Measurements from ENCODE around the gene YTHDF2.
"Not testable (repeated sequence)": the region's sequence is repeated elsewhere in the genome, so short reads cannot be mapped to it uniquely, and the experiment has no call there.

Gene YTHDF2

DNA sequence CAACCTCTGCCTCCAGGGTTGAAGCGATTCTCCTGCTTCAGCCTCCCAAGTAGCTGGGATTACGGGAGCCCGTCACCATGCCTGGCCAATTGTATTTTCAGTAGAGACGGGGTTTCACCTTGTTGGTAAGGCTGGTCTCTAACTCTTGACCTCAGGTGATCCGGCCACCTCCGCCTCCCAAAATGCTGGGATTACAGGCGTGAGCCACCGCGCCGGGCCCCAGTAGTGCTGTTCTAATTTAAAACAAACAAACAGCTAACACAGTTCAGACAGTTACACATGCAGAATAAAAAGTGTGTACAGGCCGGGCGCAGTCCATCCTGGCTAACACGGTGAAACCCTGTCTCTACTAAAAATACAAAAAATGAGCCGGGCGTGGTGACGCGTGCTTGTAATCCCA is 39.6 kb downstream of the YTHDF2 start:
- peaks cover 24% of the 10 kb centered on the region for H3K36me3 Mint-ChIP-seq (ENCODE audit: low read depth)
- no peaks in the 10 kb centered on the region for H3K9me3 Mint-ChIP-seq
- no peak overlapping the region for H3K27ac Mint-ChIP-seq
- peaks cover 10% of the 10 kb centered on the region for H3K4me1 Mint-ChIP-seq (ENCODE audit: low read depth)
- H3K4me3 Mint-ChIP-seq = no peak overlapping the region
- H3K27me3 Mint-ChIP-seq = no peaks in the 10 kb centered on the region
- no peak for DNase-seq

DNA sequence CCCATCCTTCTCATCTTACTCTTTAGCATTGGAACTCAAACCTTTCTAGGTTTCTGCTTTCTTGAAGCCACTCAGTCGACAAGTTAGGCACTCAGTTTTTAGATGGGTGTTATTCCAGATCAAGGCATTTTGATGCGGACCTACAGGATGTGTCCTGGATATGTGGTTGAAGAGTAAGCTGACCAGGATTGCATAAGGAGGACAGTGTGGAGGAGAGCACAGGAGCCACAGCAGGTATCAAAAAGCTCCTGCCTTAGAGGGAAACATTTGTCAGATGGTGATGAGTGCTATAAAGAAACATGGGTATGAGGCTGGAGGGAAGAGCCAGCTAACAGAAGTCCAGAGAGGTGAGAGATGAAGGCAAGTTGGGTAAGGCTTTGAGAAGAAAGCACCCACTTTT is 41.3 kb downstream of the YTHDF2 start:
- H3K4me3 Mint-ChIP-seq = no peak overlapping the region
- no peaks in the 10 kb centered on the region for H3K27me3 Mint-ChIP-seq
- no peak for DNase-seq
- no peak overlapping the region for H3K27ac Mint-ChIP-seq
- H3K9me3 Mint-ChIP-seq = no peaks in the 10 kb centered on the region
- H3K36me3 Mint-ChIP-seq (ENCODE audit: low read depth) = peaks cover 10% of the 10 kb centered on the region
- peaks cover 10% of the 10 kb centered on the region for H3K4me1 Mint-ChIP-seq (ENCODE audit: low read depth)

DNA sequence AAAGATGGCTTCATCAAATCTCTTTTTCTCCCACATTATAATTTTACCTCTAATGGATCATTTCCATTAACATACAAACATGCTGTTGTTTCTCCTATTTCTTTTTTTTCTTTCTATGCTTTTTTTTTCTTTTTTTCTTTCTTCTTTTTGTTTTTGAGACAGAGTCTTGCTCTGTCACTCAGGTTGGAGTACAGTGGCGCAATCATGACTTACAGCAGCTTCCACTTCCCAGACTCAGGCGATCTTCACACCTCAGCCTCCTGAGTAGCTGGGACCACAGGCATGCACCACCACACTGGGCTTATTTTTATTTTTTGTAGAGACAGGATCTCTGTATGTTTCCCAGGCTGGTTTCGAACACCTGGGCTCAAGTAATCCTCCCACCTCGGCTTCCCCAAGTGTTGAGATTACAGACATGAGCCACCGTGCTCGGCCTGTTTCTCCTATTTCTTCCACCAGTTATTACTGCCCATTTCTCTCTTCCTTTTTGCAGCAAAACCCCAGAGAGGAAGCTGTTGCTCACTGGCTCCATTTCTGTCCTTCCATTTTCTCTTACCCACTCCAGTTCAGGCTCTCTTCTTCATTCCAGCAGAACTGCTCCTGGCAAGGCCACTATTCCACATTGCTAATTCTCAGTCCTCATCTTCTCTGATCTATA is 43.1 kb downstream of the YTHDF2 start:
- H3K36me3 Mint-ChIP-seq (ENCODE audit: low read depth) = peaks cover 1% of the 10 kb centered on the region
- no peak for DNase-seq
- no peaks in the 10 kb centered on the region for H3K27me3 Mint-ChIP-seq
- peaks cover 8% of the 10 kb centered on the region for H3K4me1 Mint-ChIP-seq (ENCODE audit: low read depth)
- peak overlapping the region; percentile 9 for H3K27ac Mint-ChIP-seq
- H3K9me3 Mint-ChIP-seq = no peaks in the 10 kb centered on the region
- no peak overlapping the region for H3K4me3 Mint-ChIP-seq

DNA sequence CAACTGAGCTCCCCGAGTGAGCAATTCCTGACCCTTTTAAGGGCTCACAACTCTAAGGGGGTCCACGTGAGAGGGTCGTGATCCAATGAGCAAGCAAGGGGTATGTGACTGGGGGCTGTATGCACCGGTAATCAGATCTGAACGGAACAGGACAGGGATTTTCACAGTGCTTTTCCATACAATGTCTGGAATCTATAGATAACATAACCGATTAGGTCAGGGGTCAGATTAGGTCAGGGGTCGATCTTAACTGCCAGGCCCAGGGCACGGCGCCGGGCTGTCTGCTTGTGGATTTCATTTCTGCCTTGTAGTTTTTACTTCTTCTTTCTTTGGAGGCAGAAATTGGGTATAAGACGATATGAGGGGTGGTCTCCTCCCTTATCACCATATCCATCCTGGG is 44.6 kb downstream of the YTHDF2 start:
- Mint-ChIP-seq H3K4me1 (ENCODE audit: low read depth) (peaks cover 5% of the 10 kb centered on the region), H3K27me3 (peaks cover 2% of the 10 kb centered on the region), H3K9me3 (no peaks in the 10 kb centered on the region), H3K4me3 (no peak overlapping the region), H3K27ac (no peak overlapping the region), H3K36me3 (ENCODE audit: low read depth) (no peaks in the 10 kb centered on the region)
- DNase-seq = no peak

DNA sequence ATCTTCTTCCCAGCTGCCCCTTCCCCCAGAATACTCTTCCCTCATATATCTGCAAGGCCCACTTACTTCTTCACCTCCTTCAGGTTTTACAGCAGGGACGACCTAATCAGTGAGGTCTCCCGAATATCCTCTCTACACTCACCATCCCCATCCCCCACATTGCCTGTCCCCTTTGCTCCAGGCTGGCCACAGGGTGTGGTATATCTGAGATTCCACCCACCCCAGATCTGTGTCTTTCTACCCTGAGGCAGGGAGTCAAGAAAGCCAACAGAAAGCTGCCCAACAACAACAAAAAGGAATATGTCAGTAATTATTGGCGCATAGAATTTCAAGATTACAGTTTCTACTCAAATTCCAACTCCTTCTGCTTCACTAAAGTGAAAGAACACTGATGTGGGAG is 45.3 kb downstream of the YTHDF2 start:
- Mint-ChIP-seq H3K27me3 (peaks cover 2% of the 10 kb centered on the region), H3K4me1 (ENCODE audit: low read depth) (peaks cover 5% of the 10 kb centered on the region), H3K4me3 (no peak overlapping the region), H3K9me3 (no peaks in the 10 kb centered on the region), H3K36me3 (ENCODE audit: low read depth) (no peaks in the 10 kb centered on the region), H3K27ac (no peak overlapping the region)
- DNase-seq = no peak

DNA sequence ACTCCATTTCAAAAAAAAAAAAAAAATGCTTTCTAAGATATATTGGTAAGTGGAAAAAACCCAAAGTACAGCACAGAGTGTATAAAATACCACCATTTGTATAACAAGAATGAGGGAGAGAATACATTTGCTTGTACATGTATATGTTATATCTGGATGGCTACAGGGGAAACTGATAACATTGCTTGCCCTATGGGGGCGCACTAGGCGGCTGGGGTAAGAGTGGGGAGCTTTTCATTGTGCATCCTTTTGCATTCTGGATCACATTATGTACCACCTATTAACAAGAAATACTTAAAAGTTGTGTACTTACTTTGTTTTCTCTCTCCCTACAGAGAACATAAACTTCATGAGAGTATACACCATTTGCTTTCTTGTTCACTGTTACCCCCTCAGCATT is 46.6 kb downstream of the YTHDF2 start:
- no peak for DNase-seq
- Mint-ChIP-seq H3K4me1 (ENCODE audit: low read depth) (peaks cover 5% of the 10 kb centered on the region), H3K4me3 (no peak overlapping the region), H3K9me3 (no peaks in the 10 kb centered on the region), H3K27me3 (peaks cover 2% of the 10 kb centered on the region), H3K36me3 (ENCODE audit: low read depth) (no peaks in the 10 kb centered on the region), H3K27ac (no peak overlapping the region)

DNA sequence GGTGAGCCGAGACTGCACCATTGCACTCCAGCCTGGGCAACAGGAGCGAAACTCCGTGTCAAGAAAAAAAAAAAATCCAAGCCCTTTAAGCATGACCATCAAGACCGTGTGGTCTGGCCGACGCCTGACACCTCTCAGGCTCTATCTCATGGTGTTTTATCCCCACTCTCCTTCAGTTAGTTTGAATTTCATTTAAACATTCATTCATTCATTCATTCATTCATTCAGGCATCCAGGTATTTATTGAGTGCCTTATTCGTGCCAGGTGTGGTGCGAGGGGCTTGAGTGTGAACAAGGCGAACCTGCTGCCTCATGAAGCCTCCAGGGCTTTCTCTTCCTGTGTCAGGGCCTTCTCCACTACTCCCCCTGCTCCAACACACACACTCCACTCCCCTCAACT is 52.7 kb downstream of the YTHDF2 start:
- H3K27me3 Mint-ChIP-seq = peaks cover 2% of the 10 kb centered on the region
- no peaks in the 10 kb centered on the region for H3K9me3 Mint-ChIP-seq
- DNase-seq = no peak
- H3K4me3 Mint-ChIP-seq = no peak overlapping the region
- H3K27ac Mint-ChIP-seq = no peak overlapping the region
- H3K4me1 Mint-ChIP-seq (ENCODE audit: low read depth) = peaks cover 5% of the 10 kb centered on the region
- H3K36me3 Mint-ChIP-seq (ENCODE audit: low read depth) = no peaks in the 10 kb centered on the region

DNA sequence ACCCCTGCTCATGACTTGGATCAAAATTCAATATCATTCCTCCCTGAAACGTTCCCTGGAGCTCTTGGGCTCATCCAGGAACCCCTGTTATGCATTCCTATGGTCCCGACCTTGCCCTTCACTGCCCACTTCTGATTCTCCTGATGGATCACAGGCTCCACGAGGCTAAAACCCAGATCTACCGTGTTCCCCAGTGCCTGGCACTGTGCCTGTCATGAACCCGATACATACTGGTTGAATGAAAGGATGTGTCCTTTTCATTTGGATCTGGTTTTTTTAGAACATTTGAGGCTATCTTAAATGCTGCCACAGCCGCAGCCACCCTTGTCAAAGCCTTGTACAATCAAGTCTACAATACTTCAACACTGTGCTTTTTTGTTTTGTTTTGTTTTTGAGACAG is 53.1 kb downstream of the YTHDF2 start:
- no peak overlapping the region for H3K4me3 Mint-ChIP-seq
- H3K9me3 Mint-ChIP-seq = no peaks in the 10 kb centered on the region
- DNase-seq = no peak

DNA sequence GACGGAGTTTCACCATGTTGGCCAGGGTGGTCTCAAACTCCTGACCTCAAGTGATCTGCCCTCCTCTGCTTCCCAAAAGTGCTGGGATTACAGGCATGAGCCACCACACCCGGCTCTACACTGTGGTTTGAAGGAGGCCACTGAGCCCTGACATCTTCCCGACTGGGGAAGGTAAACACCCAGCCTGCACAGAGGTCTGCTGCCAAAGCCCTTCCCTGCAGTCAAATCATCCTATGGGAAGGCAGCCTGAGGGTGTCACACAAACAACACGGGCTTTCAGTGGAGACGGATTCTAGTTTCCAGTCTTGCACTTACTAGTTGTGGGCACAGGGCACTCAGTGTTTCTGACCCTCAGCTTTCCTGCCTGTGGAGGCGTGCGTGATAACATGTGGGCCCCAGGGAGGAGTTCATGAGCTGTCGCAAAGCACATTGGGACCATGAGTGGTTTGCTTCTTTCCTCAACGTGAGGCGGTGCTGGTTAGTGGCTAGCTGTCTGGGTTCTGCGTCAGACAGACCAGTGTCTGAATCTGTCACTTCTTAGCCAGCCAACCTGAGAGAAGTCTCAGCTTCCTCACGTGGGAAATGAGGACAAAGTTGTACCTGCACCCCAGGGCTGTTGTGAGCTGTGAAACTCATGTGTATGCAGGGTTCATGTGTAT is 53.8 kb downstream of the YTHDF2 start:
- Mint-ChIP-seq H3K4me3 (no peak overlapping the region), H3K4me1 (ENCODE audit: low read depth) (peaks cover 3% of the 10 kb centered on the region)
- DNase-seq = no peak

More for the DNA sequence above, 53.1 kb downstream of the YTHDF2 start:
- H3K27ac Mint-ChIP-seq = no peak overlapping the region
- H3K27me3 Mint-ChIP-seq = peaks cover 2% of the 10 kb centered on the region
- H3K36me3 Mint-ChIP-seq (ENCODE audit: low read depth) = no peaks in the 10 kb centered on the region
- H3K4me1 Mint-ChIP-seq (ENCODE audit: low read depth) = peaks cover 5% of the 10 kb centered on the region

DNA sequence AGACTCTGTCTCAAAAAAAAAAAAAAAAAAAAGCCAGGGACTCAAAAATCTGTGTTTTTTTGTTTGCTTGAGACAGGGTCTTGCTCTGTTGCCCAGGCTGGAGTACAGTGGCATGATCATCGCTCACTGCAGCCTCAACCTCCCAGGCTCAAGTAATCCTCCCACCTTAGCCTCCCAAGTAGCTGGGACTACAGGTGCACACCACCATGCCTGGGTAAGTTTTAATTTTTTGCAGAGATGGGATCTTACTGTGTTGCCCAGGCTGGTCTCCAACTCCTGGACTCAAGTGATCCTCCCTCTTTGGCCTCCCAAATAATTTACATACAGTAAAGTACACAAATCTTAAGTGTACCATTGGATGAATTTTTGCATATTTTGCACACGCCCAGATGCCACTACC is 55.2 kb downstream of the YTHDF2 start:
- H3K27me3 Mint-ChIP-seq; DNase-seq; H3K27ac Mint-ChIP-seq; H3K9me3 Mint-ChIP-seq; H3K4me3 Mint-ChIP-seq; H3K36me3 Mint-ChIP-seq (ENCODE audit: low read depth); H3K4me1 Mint-ChIP-seq (ENCODE audit: low read depth): not testable (repeated sequence)

More for the DNA sequence above, 53.8 kb downstream of the YTHDF2 start:
- Mint-ChIP-seq H3K27ac (no peak overlapping the region), H3K36me3 (ENCODE audit: low read depth) (no peaks in the 10 kb centered on the region), H3K9me3 (no peaks in the 10 kb centered on the region), H3K27me3 (peaks cover 2% of the 10 kb centered on the region)

DNA sequence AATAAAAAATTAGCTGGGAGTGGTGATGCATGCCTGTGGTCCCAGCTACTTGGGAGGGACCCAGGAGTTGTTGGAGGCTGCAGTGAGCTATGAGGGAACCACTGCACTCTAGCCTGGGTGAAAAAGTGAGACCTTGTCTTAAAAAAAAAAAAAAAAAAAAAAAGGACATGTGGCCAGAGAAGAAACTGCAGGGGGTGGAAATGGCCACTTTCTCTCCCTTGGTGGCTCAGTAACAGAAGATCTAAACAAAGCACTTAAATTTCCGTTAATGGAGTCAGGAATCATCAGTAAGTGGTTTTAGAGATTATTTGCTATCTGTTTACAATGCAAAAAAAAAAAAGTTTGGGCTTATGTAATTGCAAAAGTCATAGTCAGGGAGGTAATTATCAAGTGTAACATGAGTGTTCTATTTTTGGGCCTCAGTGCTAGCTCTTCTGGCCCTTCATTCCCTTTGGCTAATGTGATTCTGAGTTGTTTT is 55.9 kb downstream of the YTHDF2 start:
- Mint-ChIP-seq H3K36me3 (ENCODE audit: low read depth) (no peaks in the 10 kb centered on the region), H3K27ac (no peak overlapping the region), H3K4me3 (no peak overlapping the region), H3K9me3 (no peaks in the 10 kb centered on the region), H3K27me3 (peaks cover 4% of the 10 kb centered on the region), H3K4me1 (ENCODE audit: low read depth) (peaks cover 4% of the 10 kb centered on the region)
- DNase-seq = no peak

DNA sequence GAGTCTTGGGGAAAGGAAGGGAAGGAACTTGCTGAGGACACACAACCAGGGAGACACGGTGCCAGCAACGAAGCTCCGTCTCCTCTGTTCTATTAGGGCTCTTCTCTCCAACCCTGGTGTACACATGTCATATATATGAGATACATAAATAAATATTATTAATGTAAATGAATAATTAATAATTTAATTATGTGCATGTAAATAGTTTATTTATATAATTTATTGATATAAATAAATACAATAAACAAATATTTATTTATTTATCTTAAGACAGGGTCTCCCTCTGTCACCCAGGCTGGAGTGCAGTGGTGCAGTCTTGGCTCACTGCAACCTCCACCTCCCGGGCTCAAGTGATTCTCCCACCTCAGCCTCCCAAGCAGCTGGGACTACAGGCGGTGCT is 57.8 kb downstream of the YTHDF2 start:
- not testable (repeated sequence) for H3K4me3 Mint-ChIP-seq; H3K4me1 Mint-ChIP-seq (ENCODE audit: low read depth); H3K9me3 Mint-ChIP-seq; H3K36me3 Mint-ChIP-seq (ENCODE audit: low read depth); H3K27ac Mint-ChIP-seq; DNase-seq; H3K27me3 Mint-ChIP-seq

DNA sequence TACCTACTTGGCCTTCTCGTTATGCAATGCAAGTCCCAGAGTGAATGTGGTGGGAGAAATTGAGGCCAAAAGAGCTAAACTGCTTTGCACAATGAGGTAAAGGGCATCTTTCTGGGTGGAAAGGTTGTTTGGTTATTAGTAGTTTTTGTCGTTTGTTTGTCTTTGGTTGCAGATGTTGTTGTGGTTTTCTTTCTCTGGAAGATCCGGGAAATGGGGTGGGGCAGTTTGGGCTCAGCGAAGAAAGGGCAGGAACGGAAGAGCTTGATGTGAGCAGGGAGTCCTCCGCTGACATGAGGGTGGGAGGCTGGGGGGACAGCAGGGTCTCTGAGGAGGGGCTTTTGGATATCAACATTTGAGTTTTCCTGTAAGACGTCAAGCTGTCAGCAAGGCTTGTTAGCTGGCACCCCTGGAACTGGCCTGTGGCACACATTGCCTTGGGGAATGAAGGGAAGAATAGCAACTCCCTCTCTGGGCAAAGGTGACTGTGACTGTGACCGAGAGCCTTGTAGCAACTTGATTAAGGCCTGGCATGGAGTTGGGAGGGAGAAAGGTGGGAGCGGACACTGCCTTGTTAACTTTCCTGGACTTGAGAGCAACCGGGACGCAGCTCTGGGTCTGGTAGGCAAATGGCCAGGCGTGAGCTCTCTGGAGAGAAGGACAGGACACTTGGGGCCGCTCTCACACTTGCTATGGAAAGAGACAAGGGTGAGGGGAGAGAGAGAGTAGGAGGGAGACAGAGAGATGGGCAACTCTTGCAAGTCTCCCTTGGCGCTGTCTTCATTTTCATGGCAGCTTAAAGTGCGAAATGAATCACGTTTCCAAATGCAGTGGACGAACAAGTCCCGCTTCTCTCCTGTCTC is 59.8 kb downstream of the YTHDF2 start:
- H3K27ac Mint-ChIP-seq = no peak overlapping the region
- no peaks in the 10 kb centered on the region for H3K9me3 Mint-ChIP-seq
- no peak overlapping the region for H3K4me3 Mint-ChIP-seq
- peaks cover 4% of the 10 kb centered on the region for H3K27me3 Mint-ChIP-seq
- H3K4me1 Mint-ChIP-seq (ENCODE audit: low read depth) = peaks cover 4% of the 10 kb centered on the region
- DNase-seq = no peak
- no peaks in the 10 kb centered on the region for H3K36me3 Mint-ChIP-seq (ENCODE audit: low read depth)

DNA sequence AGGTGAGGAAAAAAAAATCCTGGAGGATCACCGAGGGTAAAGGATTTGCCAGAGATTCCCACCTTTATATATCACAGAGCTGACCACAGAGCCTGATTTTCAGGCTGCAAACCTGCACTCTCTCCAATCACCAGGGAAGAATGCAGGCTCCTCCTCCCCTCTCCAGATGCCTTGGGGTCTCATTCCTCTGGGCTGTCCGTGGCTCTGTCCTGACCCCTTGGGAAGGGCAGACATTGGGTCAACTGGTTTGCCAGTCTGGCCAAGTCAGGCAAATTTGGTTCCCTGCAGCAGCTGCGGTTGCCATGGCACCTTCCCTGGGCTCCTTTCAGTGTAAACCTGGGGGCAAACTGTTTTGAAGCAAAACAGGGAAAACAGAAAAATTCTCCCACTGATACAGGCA is 63.6 kb downstream of the YTHDF2 start:
- no peak for DNase-seq
- H3K27ac Mint-ChIP-seq = no peak overlapping the region
- peaks cover 4% of the 10 kb centered on the region for H3K27me3 Mint-ChIP-seq
- H3K4me1 Mint-ChIP-seq (ENCODE audit: low read depth) = peaks cover 4% of the 10 kb centered on the region
- no peaks in the 10 kb centered on the region for H3K9me3 Mint-ChIP-seq
- H3K4me3 Mint-ChIP-seq = no peak overlapping the region
- H3K36me3 Mint-ChIP-seq (ENCODE audit: low read depth) = no peaks in the 10 kb centered on the region

DNA sequence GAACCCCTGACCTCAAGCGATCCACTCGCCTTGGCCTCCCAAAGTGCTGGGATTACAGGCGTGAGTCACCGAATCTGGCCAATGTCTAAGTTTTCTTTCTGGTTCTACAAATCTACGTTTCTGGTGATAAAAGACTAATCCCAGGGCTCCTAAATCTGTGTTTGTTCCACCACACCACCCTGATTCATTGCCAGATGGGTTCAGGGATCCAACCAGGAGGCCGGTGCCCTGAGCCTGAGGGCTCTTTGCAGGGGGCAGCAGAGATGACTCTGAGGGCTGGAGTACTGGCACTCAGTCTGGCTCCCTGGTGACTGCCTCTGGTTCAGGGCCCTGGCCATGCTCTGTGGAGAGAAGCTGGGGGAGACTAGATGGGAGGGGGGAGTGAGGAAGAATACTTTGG is 64.7 kb downstream of the YTHDF2 start:
- no peaks in the 10 kb centered on the region for H3K9me3 Mint-ChIP-seq

More for the DNA sequence above, 64.7 kb downstream of the YTHDF2 start:
- H3K27me3 Mint-ChIP-seq = peaks cover 2% of the 10 kb centered on the region
- no peak for DNase-seq
- H3K27ac Mint-ChIP-seq = no peak overlapping the region
- peaks cover under 1% of the 10 kb centered on the region for H3K4me1 Mint-ChIP-seq (ENCODE audit: low read depth)
- H3K4me3 Mint-ChIP-seq = no peak overlapping the region
- H3K36me3 Mint-ChIP-seq (ENCODE audit: low read depth) = no peaks in the 10 kb centered on the region
